ENCODE results near the gene APPL1.

Gene APPL1

DNA sequence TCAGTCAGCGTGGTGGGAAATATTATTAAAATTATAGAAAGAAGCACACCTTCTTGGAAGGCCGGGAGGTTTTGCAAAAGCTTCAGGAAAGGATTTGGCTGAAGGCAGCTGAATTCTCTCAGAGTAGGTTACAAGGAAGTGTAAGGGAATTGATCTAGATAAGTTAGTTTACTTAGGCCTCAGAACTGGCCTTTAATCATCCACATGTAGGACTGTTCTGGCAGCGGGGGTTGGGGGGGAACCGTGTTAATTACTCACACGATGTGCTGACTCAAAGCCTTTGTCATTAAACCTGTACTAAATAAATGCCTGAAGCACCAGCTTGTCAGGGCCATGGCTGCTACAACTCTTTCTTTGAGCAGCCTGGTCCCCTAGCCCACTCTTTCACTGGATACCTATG lies 52.2 kb downstream of the APPL1 start:
- no peak for DNase-seq (ENCODE audit: low read depth)
- in situ Hi-C loops (cut with HindIII; ENCODE audit: low sequenced_read_pairs): no loop called here
- TF ChIP-seq, protein P1, sequence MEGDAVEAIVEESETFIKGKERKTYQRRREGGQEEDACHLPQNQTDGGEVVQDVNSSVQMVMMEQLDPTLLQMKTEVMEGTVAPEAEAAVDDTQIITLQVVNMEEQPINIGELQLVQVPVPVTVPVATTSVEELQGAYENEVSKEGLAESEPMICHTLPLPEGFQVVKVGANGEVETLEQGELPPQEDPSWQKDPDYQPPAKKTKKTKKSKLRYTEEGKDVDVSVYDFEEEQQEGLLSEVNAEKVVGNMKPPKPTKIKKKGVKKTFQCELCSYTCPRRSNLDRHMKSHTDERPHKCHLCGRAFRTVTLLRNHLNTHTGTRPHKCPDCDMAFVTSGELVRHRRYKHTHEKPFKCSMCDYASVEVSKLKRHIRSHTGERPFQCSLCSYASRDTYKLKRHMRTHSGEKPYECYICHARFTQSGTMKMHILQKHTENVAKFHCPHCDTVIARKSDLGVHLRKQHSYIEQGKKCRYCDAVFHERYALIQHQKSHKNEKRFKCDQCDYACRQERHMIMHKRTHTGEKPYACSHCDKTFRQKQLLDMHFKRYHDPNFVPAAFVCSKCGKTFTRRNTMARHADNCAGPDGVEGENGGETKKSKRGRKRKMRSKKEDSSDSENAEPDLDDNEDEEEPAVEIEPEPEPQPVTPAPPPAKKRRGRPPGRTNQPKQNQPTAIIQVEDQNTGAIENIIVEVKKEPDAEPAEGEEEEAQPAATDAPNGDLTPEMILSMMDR (IDR thresholded peaks at IDR 0.05; ENCODE audit: low read depth, low read length, missing control alignments): no peak
- no peak overlapping the region for H3K4me3 ChIP-seq (ENCODE audit: low read depth, low read length)

DNA sequence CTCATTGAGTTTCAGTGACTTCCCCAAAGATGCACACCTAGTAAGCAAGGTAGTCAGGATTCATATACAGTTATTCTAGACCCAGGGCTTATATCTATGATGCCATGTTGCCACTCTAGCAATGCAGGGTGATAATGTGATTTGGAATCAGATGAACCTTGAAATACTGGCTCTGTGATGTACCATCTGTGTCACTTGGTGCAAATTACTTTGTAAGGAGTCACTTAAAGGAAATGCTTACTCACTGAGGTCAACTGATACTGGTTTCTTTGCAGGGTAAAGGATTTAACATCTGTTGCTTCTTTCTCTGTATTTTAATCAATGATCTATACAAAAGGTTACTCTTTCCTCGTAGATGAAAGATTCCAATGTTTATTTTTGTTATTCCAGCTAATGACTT lies 54.2 kb downstream of the APPL1 start:
- no peak overlapping the region for H3K4me3 ChIP-seq (ENCODE audit: low read depth, low read length)
- in situ Hi-C loops (cut with HindIII; ENCODE audit: low sequenced_read_pairs): no loop called here
- DNase-seq (ENCODE audit: low read depth): no peak
- TF ChIP-seq, protein P1 (IDR thresholded peaks at IDR 0.05; ENCODE audit: low read depth, low read length, missing control alignments): no peak

DNA sequence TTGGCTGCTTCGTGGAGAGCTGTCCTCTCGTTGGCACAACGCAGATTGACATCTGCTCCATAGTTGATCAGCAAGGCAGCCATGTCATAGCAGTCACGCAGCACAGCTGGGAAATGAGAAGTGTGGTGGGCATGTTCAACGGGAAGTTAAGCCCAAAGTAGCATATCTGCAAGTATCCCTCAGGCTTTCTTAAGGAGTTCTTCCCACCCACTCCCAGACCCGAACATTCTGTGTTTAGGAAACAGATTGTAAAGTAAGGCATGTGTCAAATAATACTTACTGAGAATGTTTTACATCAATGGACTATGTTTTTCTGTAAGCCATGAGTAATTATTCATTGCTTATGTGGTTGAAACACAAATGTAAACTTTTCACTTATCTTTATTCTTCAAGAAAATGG lies 55.8 kb downstream of the APPL1 start:
- in situ Hi-C loops (cut with HindIII; ENCODE audit: low sequenced_read_pairs): no loop called here
- TF ChIP-seq, protein P1 (IDR thresholded peaks at IDR 0.05; ENCODE audit: low read depth, low read length, missing control alignments): no peak
- DNase-seq (ENCODE audit: low read depth): no peak
- no peak overlapping the region for H3K4me3 ChIP-seq (ENCODE audit: low read depth, low read length)

DNA sequence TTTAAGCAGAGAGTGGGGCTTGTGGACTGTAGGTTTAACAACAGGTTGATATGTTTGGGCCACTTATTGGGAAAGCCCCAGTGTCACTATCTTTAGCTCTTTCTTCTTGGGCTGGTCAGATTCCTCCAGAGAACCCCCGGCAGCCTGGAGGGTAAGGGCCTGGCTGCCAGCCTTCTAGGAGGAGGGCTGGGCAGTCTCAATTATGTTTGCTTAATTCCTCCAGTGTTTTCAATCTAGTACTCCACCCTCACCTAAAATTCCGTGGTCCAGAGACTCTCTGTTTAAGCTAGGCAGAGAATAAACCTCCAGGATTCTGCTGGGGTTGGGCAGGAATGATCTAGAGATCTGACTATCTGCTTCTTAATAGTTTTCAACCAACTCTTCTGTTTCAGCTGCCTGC lies 59.7 kb downstream of the APPL1 start:
- TF ChIP-seq, protein P1 (IDR thresholded peaks at IDR 0.05; ENCODE audit: low read depth, low read length, missing control alignments): no peak
- in situ Hi-C loops (cut with HindIII; ENCODE audit: low sequenced_read_pairs): no loop called here
- DNase-seq (ENCODE audit: low read depth): no peak
- H3K4me3 ChIP-seq (ENCODE audit: low read depth, low read length): no peak overlapping the region

DNA sequence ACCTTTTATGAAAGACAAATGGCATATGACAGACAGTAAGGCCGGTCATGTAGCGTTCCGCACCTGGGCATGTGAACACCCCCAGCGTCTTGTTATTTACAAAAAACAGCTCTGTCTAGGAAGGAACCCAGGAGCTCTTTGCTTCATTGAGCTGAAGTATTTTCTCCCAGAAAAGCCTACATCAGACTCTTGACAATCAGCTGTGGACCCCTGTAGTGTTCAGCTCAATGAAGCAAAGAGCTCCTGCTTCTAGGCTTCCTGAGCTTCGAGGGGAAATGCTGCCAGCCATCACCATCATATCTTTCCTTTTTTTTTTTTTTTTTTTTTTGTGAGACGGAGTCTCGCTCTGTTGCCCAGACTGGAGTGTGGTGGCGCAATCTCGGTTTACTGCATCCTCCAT lies 60.9 kb downstream of the APPL1 start:
- TF ChIP-seq, protein P1 (IDR thresholded peaks at IDR 0.05; ENCODE audit: low read depth, low read length, missing control alignments): no peak
- in situ Hi-C loops (cut with HindIII; ENCODE audit: low sequenced_read_pairs): no loop called here
- no peak for DNase-seq (ENCODE audit: low read depth)
- H3K4me3 ChIP-seq (ENCODE audit: low read depth, low read length): no peak overlapping the region

DNA sequence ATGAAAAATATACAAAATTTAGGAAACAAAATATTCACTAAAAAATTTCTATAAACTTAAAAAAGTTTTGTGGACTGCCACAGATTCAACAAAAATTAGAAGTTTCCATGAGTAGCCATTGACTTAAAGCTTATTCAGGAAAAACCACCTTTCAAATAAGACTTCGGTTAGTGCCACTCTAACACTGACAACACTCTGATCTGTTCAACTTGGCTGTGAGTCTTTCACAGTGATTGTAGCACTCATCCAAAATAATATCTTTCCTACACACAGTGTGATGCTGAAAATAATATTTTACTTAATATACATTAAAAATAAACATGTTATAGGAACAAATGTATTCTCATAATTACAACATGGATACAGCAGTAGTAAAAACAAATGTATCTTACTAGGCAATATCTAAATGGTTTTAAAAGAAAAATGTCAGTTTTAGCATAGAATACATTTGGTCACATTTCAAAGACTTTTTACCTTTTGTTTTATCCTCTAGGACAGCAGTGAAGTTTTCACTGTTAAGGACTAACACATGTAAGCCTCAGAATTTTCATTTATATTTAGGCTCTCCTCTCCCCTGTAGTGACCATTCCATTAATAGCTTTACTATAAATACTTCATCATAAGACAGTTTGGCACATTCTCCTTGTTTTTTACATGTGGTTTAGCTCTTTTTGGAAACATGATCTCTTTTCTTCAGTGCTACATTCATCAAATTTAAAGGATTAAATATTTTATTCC lies 64.8 kb downstream of the APPL1 start, which contains the start of gene ASB14:
Gene ASB14 (minus strand): TSS at position 527 of the 738 bp plus-strand sequence. CDS start 652 bp downstream, outside the sequence.
- TF ChIP-seq, protein P1 (IDR thresholded peaks at IDR 0.05; ENCODE audit: low read depth, low read length, missing control alignments): no peak
- no peak for DNase-seq (ENCODE audit: low read depth)
- H3K4me3 ChIP-seq (ENCODE audit: low read depth, low read length): no peak within 1 kb of the TSS
- in situ Hi-C loops (cut with HindIII; ENCODE audit: low sequenced_read_pairs): no loop called here

Measured in astrocyte of the cerebellum (primary cell).